H1 (cell line): ENCODE data around the gene RHOB. TPM values are rescaled to one million over a fixed set of nuclear protein-coding genes. Genes with fewer than 3 reads are reported as not detected.

Source experiments
- CTCF ChIA-PET: fragments of 300-600 bp; sonication (Branson Sonifier 250); formaldehyde crosslinking; loops from one replicate; lab custom pipeline; 2021; ENCODE audit not compliant: partially characterized antibody; lab: Charles Lee
- POLR2A ChIA-PET: fragments of 300-600 bp; sonication (Branson Sonifier 250); formaldehyde crosslinking; loops from one replicate; lab custom pipeline; 2021; ENCODE audit warnings: inconsistent platforms; ENCODE audit not compliant: partially characterized antibody; lab: Charles Lee
- DNase-seq, 2 experiments: peaks; one replicate each; pipeline versions ENCODE4 v3.0.0 to v3.0.0-alpha.2; 2010 to 2022; ENCODE audit warnings: low spot score in 2 of 2, low read depth in 1 of 2, mixed read lengths in 1 of 2
- FAIRE-seq: peaks from 2 replicates; lab custom pipeline; 2011; peaks lifted over from hg19 to GRCh38; lab: Jason Lieb, UNC
- H2AFZ ChIP-seq: 2 replicates; pipeline ENCODE4 v1.8.1; 2012; ENCODE audit warnings: low read length, inconsistent platforms
- H2AK5ac ChIP-seq: 2 replicates; pipeline ENCODE4 v1.6.1; 2013; ENCODE audit warnings: low read depth, low read length
- H2BK120ac ChIP-seq: replicated peaks from 2 replicates; pipeline ENCODE3; 2013; ENCODE audit warnings: low read depth, low read length, inconsistent platforms
- H2BK12ac ChIP-seq: 2 replicates; pipeline ENCODE4 v1.6.1; 2013; ENCODE audit warnings: low read depth, low read length
- H2BK15ac ChIP-seq: 2 replicates; pipeline ENCODE4 v1.6.1; 2013; ENCODE audit warnings: low read length
- H2BK20ac ChIP-seq: 2 replicates; pipeline ENCODE4 v1.6.1; 2013; ENCODE audit warnings: low read length
- H2BK5ac ChIP-seq: 2 replicates; pipeline ENCODE4 v1.6.1; 2013; ENCODE audit warnings: low read depth, low read length
- H3K14ac ChIP-seq: 2 replicates; pipeline ENCODE4 v1.6.1; 2013; ENCODE audit warnings: inconsistent platforms; ENCODE audit not compliant: insufficient read length
- H3K18ac ChIP-seq: 2 replicates; pipeline ENCODE4 v1.6.1; 2013; ENCODE audit warnings: low read length; ENCODE audit errors: extremely low read depth
- H3K23ac ChIP-seq: 2 replicates; pipeline ENCODE4 v1.6.1; 2013; ENCODE audit warnings: inconsistent platforms; ENCODE audit not compliant: insufficient read length
- H3K23me2 ChIP-seq: 2 replicates; pipeline ENCODE4 v1.6.1; 2013; ENCODE audit warnings: low read depth, low read length
- H3K27ac ChIP-seq: 2 replicates; pipeline ENCODE4 v1.6.1; 2011; ENCODE audit warnings: low read depth, low read length, inconsistent platforms
- H3K27me3 ChIP-seq, 4 experiments: replicated peaks in 1 of 4; 1 replicate in 1 of 4; 2 replicates in 3 of 4; pipeline versions ENCODE4 v1.6.1 to v1.8.1; 2011 to 2013; ENCODE audit warnings: low read length in 3 of 4, mild to moderate bottlenecking in 3 of 4, inconsistent platforms in 2 of 4, mixed read lengths in 2 of 4, moderate library complexity in 1 of 4; ENCODE audit not compliant: control insufficient read depth in 3 of 4, insufficient read depth in 3 of 4; ENCODE audit errors: extremely low read depth in 1 of 4
- H3K36me3 ChIP-seq, 4 experiments: 2 replicates each; pipeline versions ENCODE4 v1.6.1 to v1.8.1; 2011 to 2013; ENCODE audit warnings: mild to moderate bottlenecking in 4 of 4, low read length in 3 of 4, moderate library complexity in 2 of 4, control low read depth in 1 of 4, inconsistent platforms in 1 of 4; ENCODE audit not compliant: insufficient read depth in 4 of 4, control insufficient read depth in 2 of 4
- H3K4ac ChIP-seq: replicated peaks from 2 replicates; pipeline ENCODE3; 2013; ENCODE audit warnings: low read length, low read depth, mixed read lengths, inconsistent platforms; ENCODE audit not compliant: insufficient read length
- H3K4me1 ChIP-seq, 4 experiments: replicated peaks in 1 of 4; 1 replicate in 1 of 4; 2 replicates in 3 of 4; pipeline versions ENCODE4 v1.6.1 to v1.8.1; 2011 to 2013; ENCODE audit warnings: low read length in 3 of 4, inconsistent platforms in 2 of 4, mixed read lengths in 1 of 4; ENCODE audit not compliant: insufficient read depth in 4 of 4, control insufficient read depth in 3 of 4
- H3K4me2 ChIP-seq, 2 experiments: 2 replicates each; pipeline versions ENCODE4 v1.6.1 to v1.8.1; 2011 to 2013; ENCODE audit warnings: low read depth in 2 of 2, low read length in 2 of 2, control low read depth in 1 of 2, inconsistent platforms in 1 of 2, mild to moderate bottlenecking in 1 of 2; ENCODE audit not compliant: insufficient read depth in 1 of 2
- H3K4me3 ChIP-seq, 4 experiments: fragments of 200-600, 300-600 bp in 1 of 4; sonication (generic), shearing (Covaris generic), sonication (Bioruptor Twin) in 1 of 4; 2 replicates each; pipeline versions ENCODE4 v1.5.1 to v1.8.1; 2011 to 2016; ENCODE audit warnings: low read length in 4 of 4, low read depth in 3 of 4, control low read depth in 2 of 4, inconsistent platforms in 2 of 4, mild to moderate bottlenecking in 2 of 4, mixed read lengths in 1 of 4, moderate library complexity in 1 of 4; ENCODE audit not compliant: insufficient read depth in 2 of 4; ENCODE audit errors: extremely low read depth in 1 of 4
- H3K56ac ChIP-seq: replicated peaks from 2 replicates; pipeline ENCODE3; 2013; ENCODE audit warnings: low read depth, mild to moderate bottlenecking, mixed read lengths, low read length, inconsistent platforms; ENCODE audit not compliant: insufficient read length
- H3K79me1 ChIP-seq: 2 replicates; pipeline ENCODE4 v1.6.1; 2013; ENCODE audit warnings: low read depth, low read length, control low read depth
- H3K79me2 ChIP-seq, 2 experiments: 2 replicates each; pipeline versions ENCODE4 v1.6.1 to v1.8.1; 2012 to 2013; ENCODE audit warnings: low read length in 2 of 2, mild to moderate bottlenecking in 2 of 2, inconsistent platforms in 1 of 2; ENCODE audit not compliant: insufficient read depth in 2 of 2, control insufficient read depth in 1 of 2
- H3K9ac ChIP-seq, 4 experiments: replicated peaks in 1 of 4; 1 replicate in 1 of 4; 2 replicates in 3 of 4; pipeline versions ENCODE4 v1.6.1 to v1.8.1; 2011 to 2013; ENCODE audit warnings: low read depth in 3 of 4, low read length in 3 of 4, control low read depth in 2 of 4, mild to moderate bottlenecking in 2 of 4, moderate library complexity in 2 of 4, inconsistent platforms in 1 of 4; ENCODE audit errors: extremely low read depth in 1 of 4
- H3K9me3 ChIP-seq, 2 experiments: 2 replicates each; pipeline versions ENCODE4 v1.6.1 to v1.8.1; 2012 to 2013; ENCODE audit warnings: mild to moderate bottlenecking in 2 of 2, moderate library complexity in 2 of 2, control low read depth in 1 of 2, inconsistent platforms in 1 of 2, low read depth in 1 of 2, low read length in 1 of 2, mixed read lengths in 1 of 2; ENCODE audit not compliant: insufficient read depth in 2 of 2
- H4K20me1 ChIP-seq, 2 experiments: replicated peaks in 1 of 2; 2 replicates each; pipeline versions ENCODE3 to v1.8.1; 2011 to 2013; ENCODE audit warnings: inconsistent platforms in 2 of 2, low read length in 2 of 2, mild to moderate bottlenecking in 1 of 2; ENCODE audit not compliant: insufficient read depth in 2 of 2, control insufficient read depth in 1 of 2
- H4K5ac ChIP-seq: 2 replicates; pipeline ENCODE4 v1.6.1; 2013; ENCODE audit warnings: low read length, low read depth, mixed read lengths, inconsistent platforms; ENCODE audit not compliant: insufficient read length
- H4K8ac ChIP-seq: 2 replicates; pipeline ENCODE4 v1.8.0; 2013; ENCODE audit warnings: mild to moderate bottlenecking, moderate library complexity, low read length, inconsistent platforms; ENCODE audit not compliant: insufficient read depth; ENCODE audit errors: extremely low read depth
- H4K91ac ChIP-seq: replicated peaks from 2 replicates; pipeline ENCODE3; 2013; ENCODE audit warnings: low read length, mixed read lengths, inconsistent platforms; ENCODE audit not compliant: insufficient read length
- CBX5 ChIP-seq: fragments of 300-800, 300-1000 bp; sonication (generic); IDR thresholded peaks from 2 replicates; pipeline ENCODE4 v1.7.1; 2016; ENCODE audit warnings: antibody characterized with exemption, low read length, low read depth
- CEBPB ChIP-seq: IDR thresholded peaks from 2 replicates; pipeline ENCODE4 v1.6.1; 2012; ENCODE audit warnings: low read depth, low read length
- whole genome bisulfite sequencing, 2 experiments: shearing (Covaris generic) in 1 of 2; methylation state at CpG; one replicate each; pipeline versions ENCODE4 v1.1.6 to v1.1.7; 2013 to 2015; ENCODE audit warnings: low lambda C conversion rate in 2 of 2, mixed read lengths in 2 of 2, inconsistent platforms in 1 of 2, low coverage in 1 of 2, missing lambda C conversion rate in 1 of 2; ENCODE audit not compliant: insufficient replicate concordance in 2 of 2, insufficient coverage in 1 of 2, insufficient read length in 1 of 2; ENCODE audit errors: extremely low coverage in 1 of 2, missing lambda C conversion rate in 1 of 2; 5-methylcytosine and 5-hydroxymethylcytosine counted together
- polyA plus RNA-seq, 7 experiments: library from polyadenylated mRNA; depleted of rRNA in 3 of 7; stranded (reverse) in 5 of 7; unstranded in 2 of 7; fragments of >200 nt in 5 of 7; fragments of 200-250 nt in 2 of 7; gene quantifications; 1 replicate in 5 of 7; 2 replicates in 1 of 7; 4 replicates in 1 of 7; pipeline versions ENCODE4 v1.2.1 to v1.2.3, GENCODE V29; 2011 to 2013; ENCODE audit warnings: missing spikeins in 2 of 7, mixed read lengths in 2 of 7
- total RNA-seq: library from RNA; stranded (reverse); fragmentation: NEBNext Ultra II Directional; extraction: Animal tissue kit (Norgen Biotek cat#: 25700); gene quantifications from 2 replicates; pipeline ENCODE4 v1.2.1, GENCODE V29; 2021

Gene RHOB
- total and polyA plus RNA-seq, 2 of the 8 experiments (the other 6 are each of a cell fraction or from before 2014, with no cell fraction given), result 9.3 to 9.5 TPM

DNA sequence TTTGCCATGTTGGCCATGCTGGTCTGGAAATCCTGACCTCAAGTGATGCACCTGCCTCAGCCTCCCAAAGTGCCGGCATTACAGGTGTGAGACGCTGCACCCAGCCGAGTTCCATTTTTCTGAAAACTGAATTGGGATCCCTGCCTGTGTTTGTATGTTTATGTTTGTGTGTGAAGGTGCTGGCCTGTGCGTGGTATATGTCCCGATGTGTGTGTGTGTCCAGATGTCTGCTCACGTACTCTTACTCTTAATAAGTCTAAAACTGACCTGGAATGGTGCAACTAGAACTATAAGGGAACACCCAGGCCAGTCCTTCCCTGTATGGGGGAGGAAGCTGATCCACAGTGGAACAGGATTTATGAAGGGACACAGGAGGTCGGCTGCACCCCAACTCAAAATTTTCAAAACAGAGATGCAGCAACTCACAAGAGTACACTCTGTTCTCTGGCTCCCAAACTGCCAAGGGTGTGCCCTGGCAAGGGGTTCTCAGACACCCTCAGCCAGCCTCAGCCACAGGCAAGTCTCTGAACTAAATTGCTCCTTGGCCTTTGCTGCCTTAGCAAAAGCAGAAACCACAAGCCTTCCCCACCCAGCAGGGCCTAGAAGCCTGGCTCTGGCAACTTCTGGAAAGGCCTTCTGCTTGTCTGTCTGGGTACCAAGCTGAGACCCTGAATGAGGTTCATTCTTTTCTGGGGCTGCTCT lies 36.5 kb downstream of the RHOB start:
- FAIRE-seq (no peak), DNase-seq (no peak)
- Histone ChIP-seq H2BK12ac (no peak overlapping the region), H3K9ac (no peak overlapping the region), H2BK5ac (no peak overlapping the region), H4K20me1 (no peaks in the 10 kb centered on the region), H4K8ac (0 out of 2 replicates have a peak overlapping the region, but pooled peaks have one; percentile 18), H2AFZ (no peak overlapping the region), H3K79me2 (no peaks in the 10 kb centered on the region), H3K23ac (no peak overlapping the region), H3K18ac (no peak overlapping the region), H3K4me1 (peaks cover 9 to 12% (median 10%) of the 10 kb centered on the region in 4 experiments), H4K91ac (no peak overlapping the region), H3K56ac (no peak overlapping the region), H3K36me3 (no peaks in the 10 kb centered on the region), H4K5ac (no peak overlapping the region), H2BK15ac (no peak overlapping the region), H3K79me1 (no peaks in the 10 kb centered on the region), H3K14ac (no peak overlapping the region), H3K27me3 (no peaks in the 10 kb centered on the region), H3K23me2 (no peaks in the 10 kb centered on the region), H2BK20ac (no peak overlapping the region), H3K9me3 (no peaks in the 10 kb centered on the region), H3K27ac (no peak overlapping the region), H2BK120ac (no peak overlapping the region), H3K4me2 (no peak overlapping the region), H3K4ac (no peak overlapping the region), H3K4me3 (no peak overlapping the region), H2AK5ac (no peak overlapping the region)
- 75% methylated on average over 7 of the region's 7 CpGs; no CpG with 5 or more reads in 1 of the 2 experiments for WGBS, 2 experiments
- TF ChIP-seq CEBPB (no peak), CBX5 (no peak)
- ChIA-PET CTCF (interaction anchor here (0.6 to 1.0 kb wide), 3 partner anchors 16 to 126 kb away, joined by 3 read pairs; no protein-coding TSS in a partner anchor), POLR2A (interaction anchor here (0.7 kb wide), 1 partner anchor 33 kb away, joined by 4 read pairs; no protein-coding TSS in a partner anchor)
